IMR-90 (cell line): ENCODE measurements around the gene KRT76. TPM values are rescaled to one million over a fixed set of nuclear protein-coding genes. Genes with fewer than 3 reads are reported as not detected.

Source experiments
- ATAC-seq: fragments of 200-7000 bp; cut with Tn5 transposase; 2 replicates; pipeline ENCODE4 v1.9.1; 2020; ENCODE audit warnings: low read depth, mild to moderate bottlenecking, moderate library complexity
- BruUV-seq: library from RNA; stranded (reverse); fragments of 400-500 nt; replicated peaks from 2 replicates; lab custom pipeline; 2021; lab: Mats Ljungman, UMichigan
- CTCF ChIA-PET: fragments of 300-600 bp; formaldehyde crosslinking; extraction: SDS; loops from one replicate; lab custom pipeline; 2021; ENCODE audit warnings: antibody characterized with exemption; lab: Yijun Ruan, JAX
- POLR2A ChIA-PET: fragments of 300-600 bp; sonication (Branson Sonifier 250); formaldehyde crosslinking; loops from one replicate; lab custom pipeline; 2022; ENCODE audit warnings: antibody characterized with exemption; ENCODE audit not compliant: unreplicated experiment; lab: Charles Lee
- DNase-seq: peaks from one replicate; pipeline ENCODE4 v3.0.0; 2013
- H2AFZ ChIP-seq: replicated peaks from 2 replicates; pipeline ENCODE3; 2013; ENCODE audit warnings: low read length, mild to moderate bottlenecking; ENCODE audit not compliant: poor library complexity
- H2AK5ac ChIP-seq: 2 replicates; pipeline ENCODE4 v1.6.1; 2013; ENCODE audit warnings: low read depth, low read length, inconsistent platforms
- H2AK9ac ChIP-seq: replicated peaks from 2 replicates; pipeline ENCODE3; 2013; ENCODE audit warnings: mild to moderate bottlenecking, low read depth, low read length, moderate library complexity; ENCODE audit not compliant: poor library complexity
- H2BK120ac ChIP-seq: 2 replicates; pipeline ENCODE4 v1.6.1; 2013; ENCODE audit warnings: low read depth, low read length, inconsistent platforms
- H2BK15ac ChIP-seq: 3 replicates; pipeline ENCODE4 v1.6.1; 2013; ENCODE audit warnings: low read depth, low read length, inconsistent platforms
- H2BK20ac ChIP-seq: 2 replicates; pipeline ENCODE4 v1.6.1; 2013; ENCODE audit warnings: low read depth, mild to moderate bottlenecking, inconsistent platforms, low read length, moderate library complexity
- H2BK5ac ChIP-seq: 2 replicates; pipeline ENCODE4 v1.6.1; 2013; ENCODE audit warnings: mild to moderate bottlenecking, low read depth, low read length, inconsistent platforms; ENCODE audit not compliant: poor library complexity, severe bottlenecking
- H3K14ac ChIP-seq: replicated peaks from 2 replicates; pipeline ENCODE4 v1.6.1; 2013; ENCODE audit warnings: low read depth, low read length, inconsistent platforms
- H3K18ac ChIP-seq: 2 replicates; pipeline ENCODE4 v1.6.1; 2013; ENCODE audit warnings: low read depth, low read length, control low read depth
- H3K23ac ChIP-seq: 2 replicates; pipeline ENCODE4 v1.6.1; 2013; ENCODE audit warnings: low read depth, low read length, inconsistent platforms
- H3K27ac ChIP-seq: 2 replicates; pipeline ENCODE4 v1.5.1; 2013; ENCODE audit warnings: mild to moderate bottlenecking, control low read depth, low read length; ENCODE audit not compliant: insufficient read depth
- H3K27me3 ChIP-seq: 2 replicates; pipeline ENCODE4 v1.6.1; 2013; ENCODE audit warnings: low read length; ENCODE audit not compliant: control insufficient read depth, insufficient read depth
- H3K36me3 ChIP-seq: 2 replicates; pipeline ENCODE4 v1.6.1; 2013; ENCODE audit warnings: low read length, mixed read lengths; ENCODE audit not compliant: control insufficient read depth, insufficient read depth
- H3K4ac ChIP-seq: 2 replicates; pipeline ENCODE4 v1.6.1; 2013; ENCODE audit warnings: low read depth, low read length, inconsistent platforms
- H3K4me1 ChIP-seq: 2 replicates; pipeline ENCODE4 v1.6.1; 2013; ENCODE audit warnings: low read length, mixed read lengths; ENCODE audit not compliant: control insufficient read depth, insufficient read depth
- H3K4me2 ChIP-seq: 2 replicates; pipeline ENCODE4 v1.6.1; 2013; ENCODE audit warnings: low read depth, mild to moderate bottlenecking, control low read depth, low read length, moderate library complexity
- H3K4me3 ChIP-seq: 2 replicates; pipeline ENCODE4 v1.5.1; 2013; ENCODE audit warnings: low read depth, mild to moderate bottlenecking, control low read depth, low read length, moderate library complexity; ENCODE audit not compliant: insufficient read depth
- H3K56ac ChIP-seq: 2 replicates; pipeline ENCODE4 v1.6.1; 2013; ENCODE audit warnings: low read length, inconsistent platforms; ENCODE audit not compliant: insufficient read depth; ENCODE audit errors: extremely low read depth
- H3K79me1 ChIP-seq, 2 experiments: 2 replicates each; pipeline ENCODE4 v1.6.1; 2013; ENCODE audit warnings: low read length in 2 of 2, inconsistent platforms in 1 of 2, low read depth in 1 of 2
- H3K9ac ChIP-seq: 2 replicates; pipeline ENCODE4 v1.6.1; 2013; ENCODE audit warnings: low read depth, low read length, control low read depth
- H3K9me1 ChIP-seq: 2 replicates; pipeline ENCODE4 v1.6.1; 2013; ENCODE audit warnings: low read length, inconsistent platforms; ENCODE audit not compliant: insufficient read depth
- H3K9me3 ChIP-seq: 2 replicates; pipeline ENCODE4 v1.6.1; 2013; ENCODE audit warnings: low read length; ENCODE audit not compliant: control insufficient read depth, insufficient read depth
- H4K20me1 ChIP-seq: 2 replicates; pipeline ENCODE4 v1.6.1; 2013; ENCODE audit warnings: low read length, inconsistent platforms; ENCODE audit not compliant: insufficient read depth
- H4K5ac ChIP-seq: 2 replicates; pipeline ENCODE4 v1.6.1; 2013; ENCODE audit warnings: mild to moderate bottlenecking, low read depth, low read length, control low read depth
- H4K8ac ChIP-seq, 2 experiments: 2 replicates each; pipeline ENCODE4 v1.6.1; 2013; ENCODE audit warnings: low read depth in 2 of 2, low read length in 2 of 2, control low read depth in 1 of 2, inconsistent platforms in 1 of 2
- H4K91ac ChIP-seq: 2 replicates; pipeline ENCODE4 v1.6.1; 2013; ENCODE audit warnings: low read depth, low read length, inconsistent platforms; ENCODE audit not compliant: insufficient read depth
- BHLHE40 ChIP-seq: fragments of 150-350 bp; IDR thresholded peaks from 2 replicates; pipeline ENCODE4 v1.6.1; 2016; ENCODE audit warnings: mild to moderate bottlenecking, low read depth, low read length
- CEBPB ChIP-seq: IDR thresholded peaks from 2 replicates; pipeline ENCODE4 v1.6.1; 2012; ENCODE audit warnings: low read depth, low read length, improper control_type of control experiment
- CHD1 ChIP-seq: IDR thresholded peaks from 2 replicates; pipeline ENCODE4 v1.6.1; 2012; ENCODE audit warnings: low read depth, low read length, improper control_type of control experiment
- FOS ChIP-seq: fragments of 150-350 bp; IDR thresholded peaks from 2 replicates; pipeline ENCODE4 v1.6.1; 2016; ENCODE audit warnings: low read depth, low read length
- MAFK ChIP-seq: IDR thresholded peaks from 2 replicates; pipeline ENCODE4 v1.6.1; 2012; ENCODE audit warnings: low read depth, low read length, improper control_type of control experiment
- MAZ ChIP-seq: IDR thresholded peaks from 2 replicates; pipeline ENCODE4 v1.6.1; 2012; ENCODE audit warnings: low read depth, mild to moderate bottlenecking, low read length, improper control_type of control experiment, moderate library complexity, borderline replicate concordance
- MXI1 ChIP-seq: IDR thresholded peaks from 2 replicates; pipeline ENCODE4 v1.6.1; 2012; ENCODE audit warnings: low read depth, mild to moderate bottlenecking, low read length, moderate library complexity, borderline replicate concordance
- NFE2L2 ChIP-seq: fragments of 150-350 bp; IDR thresholded peaks from 2 replicates; pipeline ENCODE4 v1.6.1; 2016; ENCODE audit warnings: low read depth, mild to moderate bottlenecking, low read length
- POLR2A ChIP-seq: IDR thresholded peaks from 2 replicates; pipeline ENCODE4 v1.6.1; 2012; ENCODE audit warnings: mild to moderate bottlenecking, low read depth, low read length
- RAD21 ChIP-seq: IDR thresholded peaks from 2 replicates; pipeline ENCODE4 v1.6.1; 2012; ENCODE audit warnings: low read length, improper control_type of control experiment
- RCOR1 ChIP-seq: IDR thresholded peaks from 2 replicates; pipeline ENCODE4 v1.6.1; 2012; ENCODE audit warnings: mild to moderate bottlenecking, low read length, improper control_type of control experiment; ENCODE audit not compliant: insufficient replicate concordance
- RFX5 ChIP-seq: IDR thresholded peaks from 2 replicates; pipeline ENCODE4 v1.8.0; 2012; ENCODE audit warnings: low read depth, mild to moderate bottlenecking, low read length, moderate library complexity
- SMC3 ChIP-seq: fragments of 150-350 bp; IDR thresholded peaks from 2 replicates; pipeline ENCODE4 v1.6.1; 2016; ENCODE audit warnings: low read depth, mild to moderate bottlenecking, antibody characterized with exemption, low read length, moderate library complexity
- WGBS, 2 experiments: methylation state at CpG; one replicate each; pipeline versions ENCODE4 v1.1.5 to v1.1.7; 2013; ENCODE audit warnings: missing lambda C conversion rate in 2 of 2; ENCODE audit not compliant: insufficient read length in 1 of 2; ENCODE audit errors: extremely low coverage in 2 of 2; 5-methylcytosine and 5-hydroxymethylcytosine counted together
- dilution Hi-C: fragments of 300-500 bp; cut with HindIII; formaldehyde crosslinking; loops from one replicate; pipeline ENCODE4 v1.14.3; 2018; ENCODE audit warnings: low sequenced_read_pairs; ENCODE audit not compliant: unreplicated experiment
- in situ Hi-C: fragments of 300-500 bp; cut with MboI; formaldehyde crosslinking; loops from 3 replicates; pipeline ENCODE4 v1.14.3; 2019; ENCODE audit warnings: low sequenced_read_pairs, inconsistent platforms, mixed read lengths
- intact Hi-C: fragments of 100-400 bp; cut with micrococcal nuclease; formaldehyde crosslinking; loops from 2 replicates; pipeline ENCODE4 v1.10.0; 2022
- polyA plus RNA-seq, 3 experiments: library from polyadenylated mRNA; depleted of rRNA; stranded (reverse); fragments of >200 nt; gene quantifications; 2 replicates each; pipeline ENCODE4 v1.2.3, GENCODE V29; 2012; ENCODE audit warnings: low replicate concordance in 1 of 3
- total RNA-seq: library from RNA; depleted of rRNA; stranded (reverse); fragments of >200 nt; gene quantifications from 2 replicates; pipeline ENCODE4 v1.2.3, GENCODE V29; 2012
- TF ChIP-seq, protein P1 (sequence below): fragments of 150-350 bp; IDR thresholded peaks from 2 replicates; pipeline ENCODE4 v1.6.1; 2017; ENCODE audit warnings: mild to moderate bottlenecking, antibody characterized with exemption, low read length, low read depth
- TF ChIP-seq, protein P2 (sequence below): conservative IDR thresholded peaks from 2 replicates; pipeline ENCODE4 v1.5.1; 2012; ENCODE audit warnings: mild to moderate bottlenecking, low read depth, low read length, improper control_type of control experiment
- TF ChIP-seq, protein P3 (sequence below): fragments of 150-350 bp; IDR thresholded peaks from 2 replicates; pipeline ENCODE4 v1.6.1; 2016; ENCODE audit warnings: low read depth, mild to moderate bottlenecking, low read length, moderate library complexity, borderline replicate concordance

KRT76 gene
- total and polyA plus RNA-seq, 2 of the 4 experiments (the other 2 are of a cell fraction), result not detected

DNA sequence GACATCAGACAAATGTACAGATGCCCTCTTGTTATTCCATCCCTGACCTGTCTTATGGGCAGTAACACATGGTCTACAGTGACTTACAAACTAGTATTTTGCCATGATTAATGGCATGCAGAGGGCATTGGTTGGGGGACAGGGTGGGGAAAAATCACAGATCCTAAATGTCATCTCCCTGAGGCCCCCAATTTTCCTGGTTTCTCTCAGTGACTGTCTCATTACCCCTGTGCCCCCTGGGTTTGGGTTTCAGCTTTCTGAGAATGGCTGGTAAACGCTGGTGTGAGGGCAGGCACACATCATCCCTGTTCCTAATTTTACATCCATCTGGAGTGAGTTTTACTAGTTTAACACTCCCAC, 10.1 kb downstream of the KRT76 start:
- BruUV-seq, result no TSS peak
- DNase-seq (no peak), ATAC-seq (no peak)
- H3K27ac ChIP-seq, result no peak overlapping the region
- H3K27me3 ChIP-seq, result peaks cover 12% of the 10 kb centered on the region
- no peaks in the 10 kb centered on the region for H3K9me1 ChIP-seq
- CTCF ChIA-PET, result no interaction called here
- intact Hi-C loops, result no loop called here
- H4K91ac ChIP-seq, result no peak overlapping the region
- POLR2A ChIA-PET, result no interaction called here
- no peak overlapping the region for H3K4ac ChIP-seq
- no peak overlapping the region for H2BK15ac ChIP-seq
- H2AK9ac ChIP-seq, result no peak overlapping the region
- H3K4me2 ChIP-seq, result no peak overlapping the region
- no peak for TF ChIP-seq SMC3
- TF ChIP-seq MXI1, result no peak
- no peak for TF ChIP-seq NFE2L2
- no peak for TF ChIP-seq CEBPB
- no peak for TF ChIP-seq RFX5
- no peak for TF ChIP-seq CHD1
- TF ChIP-seq, protein P1, sequence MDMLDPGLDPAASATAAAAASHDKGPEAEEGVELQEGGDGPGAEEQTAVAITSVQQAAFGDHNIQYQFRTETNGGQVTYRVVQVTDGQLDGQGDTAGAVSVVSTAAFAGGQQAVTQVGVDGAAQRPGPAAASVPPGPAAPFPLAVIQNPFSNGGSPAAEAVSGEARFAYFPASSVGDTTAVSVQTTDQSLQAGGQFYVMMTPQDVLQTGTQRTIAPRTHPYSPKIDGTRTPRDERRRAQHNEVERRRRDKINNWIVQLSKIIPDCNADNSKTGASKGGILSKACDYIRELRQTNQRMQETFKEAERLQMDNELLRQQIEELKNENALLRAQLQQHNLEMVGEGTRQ, result no peak
- TF ChIP-seq RAD21, result no peak
- no peak for TF ChIP-seq RCOR1
- TF ChIP-seq, protein P2, sequence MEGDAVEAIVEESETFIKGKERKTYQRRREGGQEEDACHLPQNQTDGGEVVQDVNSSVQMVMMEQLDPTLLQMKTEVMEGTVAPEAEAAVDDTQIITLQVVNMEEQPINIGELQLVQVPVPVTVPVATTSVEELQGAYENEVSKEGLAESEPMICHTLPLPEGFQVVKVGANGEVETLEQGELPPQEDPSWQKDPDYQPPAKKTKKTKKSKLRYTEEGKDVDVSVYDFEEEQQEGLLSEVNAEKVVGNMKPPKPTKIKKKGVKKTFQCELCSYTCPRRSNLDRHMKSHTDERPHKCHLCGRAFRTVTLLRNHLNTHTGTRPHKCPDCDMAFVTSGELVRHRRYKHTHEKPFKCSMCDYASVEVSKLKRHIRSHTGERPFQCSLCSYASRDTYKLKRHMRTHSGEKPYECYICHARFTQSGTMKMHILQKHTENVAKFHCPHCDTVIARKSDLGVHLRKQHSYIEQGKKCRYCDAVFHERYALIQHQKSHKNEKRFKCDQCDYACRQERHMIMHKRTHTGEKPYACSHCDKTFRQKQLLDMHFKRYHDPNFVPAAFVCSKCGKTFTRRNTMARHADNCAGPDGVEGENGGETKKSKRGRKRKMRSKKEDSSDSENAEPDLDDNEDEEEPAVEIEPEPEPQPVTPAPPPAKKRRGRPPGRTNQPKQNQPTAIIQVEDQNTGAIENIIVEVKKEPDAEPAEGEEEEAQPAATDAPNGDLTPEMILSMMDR, result no peak
- TF ChIP-seq MAFK, result no peak
- no peak for TF ChIP-seq POLR2A
- TF ChIP-seq BHLHE40, result no peak
- TF ChIP-seq, protein P3, sequence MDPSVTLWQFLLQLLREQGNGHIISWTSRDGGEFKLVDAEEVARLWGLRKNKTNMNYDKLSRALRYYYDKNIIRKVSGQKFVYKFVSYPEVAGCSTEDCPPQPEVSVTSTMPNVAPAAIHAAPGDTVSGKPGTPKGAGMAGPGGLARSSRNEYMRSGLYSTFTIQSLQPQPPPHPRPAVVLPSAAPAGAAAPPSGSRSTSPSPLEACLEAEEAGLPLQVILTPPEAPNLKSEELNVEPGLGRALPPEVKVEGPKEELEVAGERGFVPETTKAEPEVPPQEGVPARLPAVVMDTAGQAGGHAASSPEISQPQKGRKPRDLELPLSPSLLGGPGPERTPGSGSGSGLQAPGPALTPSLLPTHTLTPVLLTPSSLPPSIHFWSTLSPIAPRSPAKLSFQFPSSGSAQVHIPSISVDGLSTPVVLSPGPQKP, result no peak
- no peak for TF ChIP-seq MAZ
- TF ChIP-seq FOS, result no peak
- no peak overlapping the region for H2BK120ac ChIP-seq
- H2BK5ac ChIP-seq, result no peak overlapping the region
- no peak overlapping the region for H2AFZ ChIP-seq
- no peaks in the 10 kb centered on the region for H4K20me1 ChIP-seq
- H2BK20ac ChIP-seq, result no peak overlapping the region
- in situ Hi-C loops, result no loop called here
- dilution Hi-C loops, result no loop called here
- no peaks in the 10 kb centered on the region for H3K9me3 ChIP-seq
- H3K4me3 ChIP-seq, result no peak overlapping the region
- H3K14ac ChIP-seq, result no peak overlapping the region
- H4K8ac ChIP-seq, result no peak overlapping the region
- no peak overlapping the region for H3K56ac ChIP-seq
- no peaks in the 10 kb centered on the region for H3K4me1 ChIP-seq
- no peaks in the 10 kb centered on the region for H3K36me3 ChIP-seq
- no peak overlapping the region for H3K18ac ChIP-seq
- H3K23ac ChIP-seq, result no peak overlapping the region
- H3K79me1 ChIP-seq, result no peaks in the 10 kb centered on the region
- WGBS, 2 experiments, result no CpG with 5 or more reads among the region's 1 CpG
- H2AK5ac ChIP-seq, result no peak overlapping the region
- H4K5ac ChIP-seq, result no peak overlapping the region
- no peak overlapping the region for H3K9ac ChIP-seq
